PFSK-1 (cell line): ENCODE measurements around the gene CLN3.

Experiments used
- FOXP2 ChIP-seq: optimal IDR thresholded peaks from 2 replicates; pipeline ENCODE3; 2011; ENCODE audit warnings: borderline replicate concordance, control low read depth, inconsistent platforms; ENCODE audit not compliant: insufficient read depth; ENCODE audit errors: extremely low read length, extremely low read depth
- POLR2AphosphoS5 ChIP-seq: IDR thresholded peaks from 2 replicates; pipeline ENCODE4 v1.6.1; 2012; ENCODE audit warnings: low read depth, mild to moderate bottlenecking, control low read depth, low read length, moderate library complexity
- REST ChIP-seq, 2 experiments: IDR thresholded peaks; 2 replicates each; pipeline versions ENCODE4 v1.6.1 to v1.8.0; 2011 to 2012; ENCODE audit warnings: low read depth in 2 of 2, low read length in 2 of 2, control low read depth in 1 of 2, inconsistent platforms in 1 of 2, mild to moderate bottlenecking in 1 of 2, moderate library complexity in 1 of 2; ENCODE audit not compliant: insufficient read depth in 1 of 2
- SIN3A ChIP-seq: IDR thresholded peaks from 2 replicates; pipeline ENCODE4 v1.6.1; 2012; ENCODE audit warnings: mild to moderate bottlenecking, low read length, moderate library complexity, borderline replicate concordance; ENCODE audit not compliant: insufficient read depth
- TAF1 ChIP-seq: IDR thresholded peaks from 2 replicates; pipeline ENCODE4 v1.6.1; 2012; ENCODE audit warnings: low read length, control low read depth, borderline replicate concordance; ENCODE audit not compliant: insufficient read depth

The CLN3 gene

GRCh38 chr16:28473714-28474265, 18.1 kb downstream of the CLN3 start:
- TF ChIP-seq FOXP2 (no peak), TAF1 (no peak), POLR2AphosphoS5 (no peak), REST (IDR thresholded peaks at IDR 0.05; ENCODE audit: insufficient read depth in 1 of 2, low read depth in 2 of 2, low read length in 2 of 2) (no peak), SIN3A (no peak)
